KOPT-K1 (cell line): ENCODE data around the gene HMCN1.

ENCODE experiments used
- H3K27ac ChIP-seq: fragments of 200-600 bp; sonication (generic); 2 replicates; pipeline ENCODE4 v1.5.1; 2016; ENCODE audit warnings: antibody characterized with exemption, mild to moderate bottlenecking, low read depth, low read length; ENCODE audit not compliant: poor library complexity, severe bottlenecking
- H3K36me3 ChIP-seq: fragments of 200-600 bp; sonication (generic); 2 replicates; pipeline ENCODE4 v1.5.1; 2017; ENCODE audit warnings: antibody characterized with exemption, mild to moderate bottlenecking, low read length, moderate library complexity; ENCODE audit not compliant: insufficient read depth
- H3K9me3 ChIP-seq: fragments of 200-600 bp; sonication (generic); 2 replicates; pipeline ENCODE4 v1.5.1; 2017; ENCODE audit warnings: antibody characterized with exemption, low read length, mild to moderate bottlenecking; ENCODE audit not compliant: insufficient read depth, poor library complexity, severe bottlenecking

HMCN1 gene

GRCh38 chr1:185733818-185734735 lies at the start of gene HMCN1:
HMCN1 (plus strand) TSS chr1:185734391; CDS start chr1:185734780, 389 bp downstream.
- no peaks in the 10 kb centered on the region for H3K36me3 ChIP-seq
- no peaks in the 10 kb centered on the region for H3K9me3 ChIP-seq
- no peak within 1 kb of the TSS for H3K27ac ChIP-seq

GRCh38 chr1:185686821-185687778 lies 47.1 kb upstream of the HMCN1 start:
- Histone ChIP-seq H3K27ac (no peak overlapping the region), H3K9me3 (no peaks in the 10 kb centered on the region), H3K36me3 (no peaks in the 10 kb centered on the region)

DNA sequence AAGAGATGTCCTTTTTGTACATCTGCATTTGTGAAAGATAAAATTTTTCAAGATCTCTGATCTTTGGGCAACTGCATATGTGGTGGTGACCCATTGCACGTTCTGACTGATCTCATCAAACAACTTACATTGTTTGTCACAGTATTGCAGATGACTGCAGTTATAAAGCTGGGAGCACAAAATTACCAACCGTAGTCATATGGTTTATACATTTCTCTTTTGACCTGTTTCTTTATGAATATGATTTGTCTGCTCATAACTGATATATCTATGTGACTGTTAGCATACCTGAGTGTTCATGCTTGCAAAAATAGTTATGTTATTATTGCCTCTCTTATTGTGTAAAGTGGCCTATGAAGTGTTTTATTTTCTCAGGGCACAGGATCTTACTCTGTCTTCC lies 43.7 kb upstream of the HMCN1 start:
- Histone ChIP-seq H3K36me3 (no peaks in the 10 kb centered on the region), H3K27ac (no peak overlapping the region), H3K9me3 (no peaks in the 10 kb centered on the region)

- no peaks in the 10 kb centered on the region for H3K36me3 ChIP-seq
- no peaks in the 10 kb centered on the region for H3K9me3 ChIP-seq
- no peak overlapping the region for H3K27ac ChIP-seq
These were observed 40.5 kb upstream of the HMCN1 start for GRCh38 chr1:185693654-185694053.

GRCh38 chr1:185694081-185694480 lies 40.1 kb upstream of the HMCN1 start:
- Histone ChIP-seq H3K27ac (no peak overlapping the region), H3K9me3 (no peaks in the 10 kb centered on the region), H3K36me3 (no peaks in the 10 kb centered on the region)

- Histone ChIP-seq H3K36me3 (no peaks in the 10 kb centered on the region), H3K27ac (no peak overlapping the region), H3K9me3 (no peaks in the 10 kb centered on the region)
These were observed 38.9 kb upstream of the HMCN1 start for GRCh38 chr1:185695299-185695698.

- Histone ChIP-seq H3K27ac (no peak overlapping the region), H3K9me3 (no peaks in the 10 kb centered on the region), H3K36me3 (no peaks in the 10 kb centered on the region)
These were observed 37.6 kb upstream of the HMCN1 start for GRCh38 chr1:185696422-185697150.

GRCh38 chr1:185699874-185700273 lies 34.3 kb upstream of the HMCN1 start:
- Histone ChIP-seq H3K9me3 (no peaks in the 10 kb centered on the region), H3K36me3 (no peaks in the 10 kb centered on the region), H3K27ac (no peak overlapping the region)

- no peaks in the 10 kb centered on the region for H3K9me3 ChIP-seq
- no peak overlapping the region for H3K27ac ChIP-seq
- no peaks in the 10 kb centered on the region for H3K36me3 ChIP-seq
These were observed 32.5 kb upstream of the HMCN1 start for GRCh38 chr1:185701650-185702049.

GRCh38 chr1:185704181-185704580 lies 30.0 kb upstream of the HMCN1 start:
- H3K27ac ChIP-seq = no peak overlapping the region
- no peaks in the 10 kb centered on the region for H3K9me3 ChIP-seq
- no peaks in the 10 kb centered on the region for H3K36me3 ChIP-seq

DNA sequence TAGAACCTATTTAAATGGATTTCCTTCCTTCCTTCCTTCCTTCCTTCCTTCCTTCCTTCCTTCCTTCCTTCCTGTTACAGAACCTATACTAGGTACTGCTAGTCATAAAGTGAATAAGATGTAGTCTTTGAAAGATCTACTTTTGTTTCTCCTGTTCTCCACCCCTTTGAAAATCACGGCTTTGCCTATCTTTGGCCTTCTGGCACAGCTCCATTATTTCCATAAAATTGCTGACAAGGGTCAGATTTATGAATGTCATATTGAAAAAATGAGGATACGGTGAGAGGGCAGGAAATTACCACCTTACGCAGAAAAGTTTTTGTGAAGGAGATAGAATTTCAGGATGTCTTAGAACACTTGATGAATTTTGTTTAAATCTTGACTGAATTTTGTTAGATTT lies 18.1 kb upstream of the HMCN1 start:
- H3K9me3 ChIP-seq = no peaks in the 10 kb centered on the region
- H3K27ac ChIP-seq = no peak overlapping the region
- H3K36me3 ChIP-seq = no peaks in the 10 kb centered on the region

DNA sequence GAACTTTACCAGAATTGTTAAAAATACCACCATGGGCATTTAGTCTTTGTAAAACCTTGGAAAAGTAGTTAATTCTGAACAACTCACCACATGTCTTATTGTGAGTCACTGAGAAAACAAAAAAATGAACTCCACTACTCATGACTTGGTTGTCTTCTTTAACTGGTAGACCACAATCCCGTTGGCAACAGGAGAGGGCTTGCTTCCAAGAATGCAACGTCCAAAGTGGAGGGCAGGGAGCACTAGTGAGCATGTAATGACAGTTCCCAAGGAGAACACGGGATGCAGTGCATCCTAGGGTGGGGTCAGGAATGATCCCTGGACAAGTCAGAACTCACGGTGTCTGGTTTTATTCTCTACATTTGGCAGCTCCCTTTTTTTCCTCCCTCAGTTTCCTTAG lies 15.2 kb upstream of the HMCN1 start:
- H3K27ac ChIP-seq = no peak overlapping the region
- no peaks in the 10 kb centered on the region for H3K9me3 ChIP-seq
- no peaks in the 10 kb centered on the region for H3K36me3 ChIP-seq

- no peaks in the 10 kb centered on the region for H3K9me3 ChIP-seq
- H3K27ac ChIP-seq = no peak overlapping the region
- no peaks in the 10 kb centered on the region for H3K36me3 ChIP-seq
These were observed 13.4 kb upstream of the HMCN1 start for GRCh38 chr1:185720633-185721272.

DNA sequence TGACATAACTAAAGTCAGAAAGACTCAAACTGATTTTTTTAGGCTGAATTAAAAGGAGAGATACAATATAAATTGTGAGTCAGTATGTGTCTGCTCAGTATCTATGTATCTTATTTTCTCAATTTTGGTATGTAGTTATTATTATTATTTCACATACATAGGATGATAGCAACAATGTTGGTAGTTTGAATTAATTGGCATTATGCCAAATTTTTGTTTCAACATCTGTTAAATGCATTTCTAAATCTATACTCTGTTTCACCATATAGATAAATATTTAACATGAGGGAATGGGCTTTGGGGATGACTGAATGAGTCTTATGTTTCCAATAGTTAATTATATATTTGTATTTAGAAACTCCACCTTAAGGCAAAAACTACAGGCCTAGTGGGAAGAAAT lies 12.6 kb upstream of the HMCN1 start:
- Histone ChIP-seq H3K27ac (no peak overlapping the region), H3K36me3 (no peaks in the 10 kb centered on the region), H3K9me3 (no peaks in the 10 kb centered on the region)
